ENCODE results near the gene QDPR.

- TF ChIP-seq POLR2A (IDR thresholded peaks at IDR 0.05) (no peak), CTCF (IDR thresholded peaks at IDR 0.05) (no peak), POLR2AphosphoS5 (IDR thresholded peaks at IDR 0.05; ENCODE audit: insufficient read depth in 1 of 2, low read depth in 1 of 2) (no peak)
These were observed 41.8 kb downstream of the QDPR start for GRCh38 chr4:17469931-17470674.
